Endothelial cell of umbilical vein (primary cell): Measurements from ENCODE around the gene C6orf163. TPM values are rescaled to one million over a fixed set of nuclear protein-coding genes. Genes with fewer than 3 reads are reported as not detected.

Source experiments
- BruUV-seq: library from RNA; stranded (reverse); fragments of 400-500 nt; replicated peaks from 2 replicates; lab custom pipeline; 2021; lab: Mats Ljungman, UMichigan
- CTCF ChIA-PET: fragments of 300-600, 350-600 bp; sonication (Branson Sonifier 250); formaldehyde crosslinking; loops from one replicate; lab custom pipeline; 2021; ENCODE audit warnings: antibody characterized with exemption, inconsistent platforms; lab: Charles Lee
- POLR2A ChIA-PET: fragments of 300-600, 350-600 bp; sonication (Branson Sonifier 250); formaldehyde crosslinking; loops from one replicate; lab custom pipeline; 2021; ENCODE audit warnings: antibody characterized with exemption, inconsistent platforms; lab: Charles Lee
- DNase-seq: peaks from one replicate; pipeline ENCODE4 v3.0.0-alpha.2; 2011; ENCODE audit warnings: low read depth, low spot score
- FAIRE-seq: peaks from 2 replicates; lab custom pipeline; 2011; peaks lifted over from hg19 to GRCh38; lab: Jason Lieb, UNC
- H2AFZ ChIP-seq: 2 replicates; pipeline ENCODE4 v1.6.0; 2012; ENCODE audit warnings: low read depth, low read length, control low read depth, inconsistent platforms
- H3K27ac ChIP-seq: 2 replicates; pipeline ENCODE4 v1.5.1; 2011; ENCODE audit warnings: low read depth, mild to moderate bottlenecking, control low read depth, low read length, moderate library complexity; ENCODE audit not compliant: insufficient read depth
- H3K27me3 ChIP-seq, 2 experiments: 2 replicates each; pipeline versions ENCODE4 v1.6.0 to v1.6.1; 2011; ENCODE audit warnings: low read length in 2 of 2, mixed read lengths in 1 of 2; ENCODE audit not compliant: control insufficient read depth in 2 of 2, insufficient read depth in 2 of 2
- H3K36me3 ChIP-seq, 2 experiments: 2 replicates in 1 of 2; 3 replicates in 1 of 2; pipeline ENCODE4 v1.5.1; 2011; ENCODE audit warnings: low read length in 2 of 2, mild to moderate bottlenecking in 1 of 2, moderate library complexity in 1 of 2; ENCODE audit not compliant: control insufficient read depth in 2 of 2, insufficient read depth in 2 of 2; ENCODE audit errors: extremely low read depth in 1 of 2
- H3K4me1 ChIP-seq: 3 replicates; pipeline ENCODE4 v1.5.1; 2011; ENCODE audit warnings: mild to moderate bottlenecking, low read length; ENCODE audit not compliant: control insufficient read depth, insufficient read depth; ENCODE audit errors: extremely low read depth
- H3K4me2 ChIP-seq: 2 replicates; pipeline ENCODE4 v1.6.1; 2011; ENCODE audit warnings: low read length, control low read depth, mixed read lengths; ENCODE audit not compliant: insufficient read depth
- H3K4me3 ChIP-seq, 3 experiments: fragments of 200-600 bp in 1 of 3; sonication (generic), shearing (Covaris generic) in 1 of 3; replicated peaks in 1 of 3; 2 replicates each; pipeline ENCODE4 v1.5.1; 2011 to 2016; ENCODE audit warnings: control low read depth in 3 of 3, low read length in 3 of 3, mild to moderate bottlenecking in 2 of 3, inconsistent platforms in 1 of 3, low read depth in 1 of 3, moderate library complexity in 1 of 3; ENCODE audit not compliant: insufficient read depth in 1 of 3
- H3K79me2 ChIP-seq: 2 replicates; pipeline ENCODE4 v1.6.0; 2012; ENCODE audit warnings: low read length, inconsistent platforms; ENCODE audit not compliant: control insufficient read depth, insufficient read depth
- H3K9ac ChIP-seq: replicated peaks from 2 replicates; pipeline ENCODE3; 2011; ENCODE audit warnings: low read length, control low read depth; ENCODE audit not compliant: insufficient read depth; ENCODE audit errors: extremely low read depth
- H3K9me1 ChIP-seq: replicated peaks from 3 replicates; pipeline ENCODE4 v1.6.0; 2011; ENCODE audit warnings: mild to moderate bottlenecking, low read length; ENCODE audit not compliant: control insufficient read depth, insufficient read depth; ENCODE audit errors: extremely low read depth
- H3K9me3 ChIP-seq: replicated peaks from 2 replicates; pipeline ENCODE4 v1.5.1; 2012; ENCODE audit warnings: low read length, inconsistent platforms; ENCODE audit not compliant: control insufficient read depth, insufficient read depth
- H4K20me1 ChIP-seq: replicated peaks from 2 replicates; pipeline ENCODE3; 2011; ENCODE audit warnings: mild to moderate bottlenecking, low read length; ENCODE audit not compliant: control insufficient read depth, insufficient read depth; ENCODE audit errors: extremely low read depth
- CTCF ChIP-seq, 2 donors: IDR thresholded peaks; 1 replicate in 1 of 2; 2 replicates in 1 of 2; pipeline ENCODE4 v1.5.1; 2011; ENCODE audit warnings: low read length in 2 of 2, mild to moderate bottlenecking in 2 of 2, moderate library complexity in 2 of 2, control low read depth in 1 of 2, inconsistent platforms in 1 of 2, low read depth in 1 of 2; ENCODE audit not compliant: insufficient read depth in 1 of 2; ENCODE audit errors: extremely low read depth in 1 of 2
- EZH2 ChIP-seq: IDR thresholded peaks from 2 replicates; pipeline ENCODE4 v1.6.1; 2012; ENCODE audit warnings: borderline replicate concordance, low read depth, mild to moderate bottlenecking, moderate library complexity, low read length, inconsistent platforms; ENCODE audit not compliant: severe bottlenecking
- FOS ChIP-seq: IDR thresholded peaks from 2 replicates; pipeline ENCODE4 v1.6.1; 2011; ENCODE audit warnings: mild to moderate bottlenecking, low read length, moderate library complexity, borderline replicate concordance; ENCODE audit not compliant: insufficient read depth
- GATA2 ChIP-seq: IDR thresholded peaks from 2 replicates; pipeline ENCODE4 v1.7.0; 2011; ENCODE audit warnings: low read depth, mild to moderate bottlenecking, moderate library complexity, mixed read lengths, low read length; ENCODE audit not compliant: insufficient read length, insufficient read depth
- JUN ChIP-seq: IDR thresholded peaks from 2 replicates; pipeline ENCODE4 v1.6.1; 2011; ENCODE audit warnings: borderline replicate concordance, low read depth; ENCODE audit not compliant: insufficient read length, insufficient read depth
- MAX ChIP-seq: IDR thresholded peaks from 2 replicates; pipeline ENCODE4 v1.6.1; 2011; ENCODE audit not compliant: insufficient read depth, insufficient read length
- MYC ChIP-seq: IDR thresholded peaks from one replicate; pipeline ENCODE4 v1.6.1; 2011; ENCODE audit warnings: mild to moderate bottlenecking, low read depth, low read length
- POLR2A ChIP-seq: IDR thresholded peaks from 2 replicates; pipeline ENCODE4 v1.6.1; 2012; ENCODE audit warnings: low read depth, mild to moderate bottlenecking, control low read depth, low read length
- POLR2AphosphoS5 ChIP-seq: IDR thresholded peaks from 2 replicates; pipeline ENCODE4 v1.6.1; 2012; ENCODE audit warnings: low read depth, mild to moderate bottlenecking, control low read depth, low read length, moderate library complexity; ENCODE audit not compliant: insufficient read depth
- dilution Hi-C: fragments of 300-500 bp; cut with MboI; formaldehyde crosslinking; loops from one replicate; pipeline ENCODE4 v1.15.0; 2019; ENCODE audit warnings: low sequenced_read_pairs; ENCODE audit not compliant: extremely low pct_ligation_motif_present
- intact Hi-C: fragments of 100-400 bp; cut with micrococcal nuclease; formaldehyde crosslinking; loops from one replicate; pipeline ENCODE4 v1.10.0; 2022
- polyA plus RNA-seq, 4 experiments: library from polyadenylated mRNA; depleted of rRNA in 3 of 4; stranded (reverse) in 3 of 4; unstranded in 1 of 4; fragments of >200 nt; gene quantifications; 2 replicates each; pipeline versions ENCODE4 v1.2.1 to v1.2.3, GENCODE V29; 2011 to 2012; ENCODE audit warnings: missing spikeins in 1 of 4
- total RNA-seq: library from RNA; stranded (reverse); gene quantifications from 2 replicates; pipeline ENCODE4 v1.2.3, GENCODE V29; 2021

Gene C6orf163
- total and polyA plus RNA-seq, 2 donors (not counting 3 experiments of a cell fraction or from before 2014, with no cell fraction given), result 0.29 to 2.5 TPM

DNA sequence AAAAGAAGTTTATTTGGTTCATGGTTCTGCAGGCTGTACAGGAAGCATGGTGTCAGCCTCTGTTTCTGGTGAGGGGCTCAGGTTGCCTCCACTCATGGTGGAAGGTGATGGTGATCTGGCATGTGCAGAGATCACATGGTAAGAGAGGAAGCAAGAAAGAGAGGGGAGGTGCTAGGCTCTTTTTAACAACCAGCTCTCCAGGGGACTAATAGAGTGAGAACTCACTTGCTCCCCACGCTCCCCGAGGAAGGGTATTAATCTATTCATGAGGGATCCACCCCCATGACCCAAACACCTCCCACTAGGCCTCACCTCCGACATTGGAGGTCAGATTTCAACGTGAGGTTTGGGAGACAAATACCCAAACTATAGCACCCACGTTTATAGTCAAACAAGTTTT lies 11.6 kb upstream of the C6orf163 start:
- Histone ChIP-seq H3K4me3 (no peak overlapping the region), H3K4me2 (no peak overlapping the region), H3K79me2 (no peaks in the 10 kb centered on the region), H3K9ac (no peak overlapping the region), H3K9me1 (no peaks in the 10 kb centered on the region), H2AFZ (no peak overlapping the region), H3K4me1 (no peaks in the 10 kb centered on the region), H3K9me3 (no peaks in the 10 kb centered on the region), H3K27me3 (no peaks in the 10 kb centered on the region), H4K20me1 (no peaks in the 10 kb centered on the region), H3K27ac (no peak overlapping the region), H3K36me3 (no peaks in the 10 kb centered on the region)
- TF ChIP-seq EZH2 (no peak), MYC (no peak), MAX (no peak), CTCF (IDR thresholded peaks at IDR 0.05; ENCODE audit: extremely low read depth in 1 of 2, insufficient read depth in 1 of 2, low read depth in 1 of 2, low read length in 2 of 2) (no peak), POLR2AphosphoS5 (no peak), FOS (no peak), POLR2A (no peak), JUN (no peak), GATA2 (no peak)
- no peak for FAIRE-seq
- ChIA-PET POLR2A (no interaction called here), CTCF (no interaction called here)
- BruUV-seq, result no TSS peak
- DNase-seq, result no peak
- intact Hi-C loops (no loop called here), dilution Hi-C loops (no loop called here)
